SK-N-SH treated with all-trans-retinoic acid at 6 μM for 48 hours (cell line): Measurements from ENCODE around the gene PRH2.

Experiments used
- ATAC-seq: fragments of 200-7000 bp; cut with Tn5 transposase; 3 replicates; pipeline ENCODE4 v1.9.1; 2020; ENCODE audit warnings: mild to moderate bottlenecking, moderate library complexity
- ARNTL ChIP-seq: fragments of 450-650 bp; formaldehyde crosslinking; IDR thresholded peaks from 2 replicates; pipeline ENCODE4 v1.5.0; 2020; ENCODE audit warnings: low read depth, mild to moderate bottlenecking, moderate library complexity, borderline replicate concordance
- BACH2 ChIP-seq: fragments of 250-450 bp; sonication (Bioruptor Pico); IDR thresholded peaks from 2 replicates; pipeline ENCODE4 v1.9.0; 2021; ENCODE audit warnings: mild to moderate bottlenecking, borderline replicate concordance
- CREB5 ChIP-seq: fragments of 250-450 bp; sonication (Bioruptor Pico); IDR thresholded peaks from 2 replicates; pipeline ENCODE4 v1.5.1; 2020; ENCODE audit warnings: low read depth, mild to moderate bottlenecking, moderate library complexity
- CSDC2 ChIP-seq: fragments of 250-450 bp; sonication (Bioruptor Pico); IDR thresholded peaks from 2 replicates; pipeline ENCODE4 v1.5.0; 2020; ENCODE audit warnings: mild to moderate bottlenecking, moderate library complexity
- ESRRG ChIP-seq: fragments of 250-450 bp; sonication (Bioruptor Pico); IDR thresholded peaks from 2 replicates; pipeline ENCODE4 v1.6.1; 2021; ENCODE audit warnings: mild to moderate bottlenecking
- GLIS3 ChIP-seq: fragments of 250-450 bp; sonication (Bioruptor Pico); IDR thresholded peaks from 2 replicates; pipeline ENCODE4 v1.5.0; 2020; ENCODE audit warnings: mild to moderate bottlenecking, moderate library complexity
- ISL1 ChIP-seq: fragments of 250-450 bp; sonication (Bioruptor Pico); IDR thresholded peaks from 2 replicates; pipeline ENCODE4 v2.1.2; 2022; ENCODE audit warnings: mild to moderate bottlenecking, moderate library complexity
- OSR1 ChIP-seq: fragments of 250-450 bp; sonication (Bioruptor Pico); IDR thresholded peaks from 2 replicates; pipeline ENCODE4 v1.8.0; 2022; ENCODE audit warnings: moderate library complexity, mild to moderate bottlenecking, inconsistent platforms
- PPARA ChIP-seq: fragments of 250-450 bp; sonication (Bioruptor Pico); IDR thresholded peaks from 2 replicates; pipeline ENCODE4 v1.5.0; 2020; ENCODE audit warnings: mild to moderate bottlenecking, borderline replicate concordance
- RARB ChIP-seq: fragments of 250-450 bp; sonication (Bioruptor Pico); IDR thresholded peaks from 2 replicates; pipeline ENCODE4 v1.8.0; 2021; ENCODE audit warnings: mild to moderate bottlenecking, moderate library complexity
- SNAI2 ChIP-seq: fragments of 250-450 bp; sonication (Bioruptor Pico); IDR thresholded peaks from 2 replicates; pipeline ENCODE4 v1.5.0; 2020; ENCODE audit warnings: mild to moderate bottlenecking, moderate library complexity
- TCF4 ChIP-seq: fragments of 250-450 bp; sonication (Bioruptor Pico); IDR thresholded peaks from 2 replicates; pipeline ENCODE4 v1.8.0; 2021; ENCODE audit warnings: mild to moderate bottlenecking, moderate library complexity, borderline replicate concordance
- TSHZ2 ChIP-seq: fragments of 250-450 bp; sonication (Bioruptor Pico); IDR thresholded peaks from 2 replicates; pipeline ENCODE4 v1.5.0; 2020; ENCODE audit warnings: mild to moderate bottlenecking, moderate library complexity
- ZFP3 ChIP-seq: fragments of 250-450 bp; sonication (Bioruptor Pico); IDR thresholded peaks from 2 replicates; pipeline ENCODE4 v1.5.0; 2020; ENCODE audit warnings: mild to moderate bottlenecking, moderate library complexity
- ZNF565 ChIP-seq: fragments of 450-650 bp; formaldehyde crosslinking; conservative IDR thresholded peaks from 2 replicates; pipeline ENCODE4 v1.5.0; 2020; ENCODE audit warnings: low read depth, mild to moderate bottlenecking, moderate library complexity
- ZNF70 ChIP-seq: fragments of 450-650 bp; formaldehyde crosslinking; IDR thresholded peaks from 2 replicates; pipeline ENCODE4 v1.5.0; 2020; ENCODE audit warnings: mild to moderate bottlenecking, moderate library complexity
- ZNF8 ChIP-seq: fragments of 450-650 bp; formaldehyde crosslinking; IDR thresholded peaks from 2 replicates; pipeline ENCODE4 v1.5.0; 2020; ENCODE audit warnings: mild to moderate bottlenecking, moderate library complexity
- TF ChIP-seq, protein P1 (sequence below): fragments of 250-450 bp; sonication (Bioruptor Pico); IDR thresholded peaks from 2 replicates; pipeline ENCODE4 v1.8.0; 2020; ENCODE audit warnings: mild to moderate bottlenecking, moderate library complexity, borderline replicate concordance
- TF ChIP-seq, protein P2 (sequence below): fragments of 250-450 bp; sonication (Bioruptor Pico); IDR thresholded peaks from 2 replicates; pipeline ENCODE4 v1.5.1; 2021; ENCODE audit warnings: mild to moderate bottlenecking, moderate library complexity
- TF ChIP-seq, protein P3 (sequence below): fragments of 250-450 bp; sonication (Bioruptor Pico); IDR thresholded peaks from 2 replicates; pipeline ENCODE4 v1.8.0; 2021; ENCODE audit warnings: low read depth, mild to moderate bottlenecking, moderate library complexity, borderline replicate concordance

The PRH2 gene

DNA sequence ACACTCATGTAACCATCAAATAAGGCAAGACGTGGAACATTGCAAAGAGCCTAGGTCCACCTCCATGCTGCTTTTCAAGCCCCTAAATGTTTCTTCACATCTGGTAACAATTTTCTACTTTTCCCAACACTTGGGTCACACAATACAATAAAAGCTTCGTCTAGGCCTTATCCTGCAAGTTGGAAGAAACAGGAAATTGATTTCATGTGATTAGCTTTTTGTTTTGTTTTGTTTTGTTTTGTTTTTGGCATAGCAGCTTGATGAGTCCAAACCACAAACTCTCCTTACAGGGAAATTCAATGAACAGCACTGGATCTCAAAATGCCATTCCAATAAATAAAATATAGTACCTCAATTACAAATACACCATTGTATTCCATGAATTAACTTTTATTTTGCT is 38.4 kb downstream of the PRH2 start:
- TF ChIP-seq BACH2, result no peak
- TF ChIP-seq ISL1 (CRISPR knock-in tag), result no peak
- TF ChIP-seq, protein P1, sequence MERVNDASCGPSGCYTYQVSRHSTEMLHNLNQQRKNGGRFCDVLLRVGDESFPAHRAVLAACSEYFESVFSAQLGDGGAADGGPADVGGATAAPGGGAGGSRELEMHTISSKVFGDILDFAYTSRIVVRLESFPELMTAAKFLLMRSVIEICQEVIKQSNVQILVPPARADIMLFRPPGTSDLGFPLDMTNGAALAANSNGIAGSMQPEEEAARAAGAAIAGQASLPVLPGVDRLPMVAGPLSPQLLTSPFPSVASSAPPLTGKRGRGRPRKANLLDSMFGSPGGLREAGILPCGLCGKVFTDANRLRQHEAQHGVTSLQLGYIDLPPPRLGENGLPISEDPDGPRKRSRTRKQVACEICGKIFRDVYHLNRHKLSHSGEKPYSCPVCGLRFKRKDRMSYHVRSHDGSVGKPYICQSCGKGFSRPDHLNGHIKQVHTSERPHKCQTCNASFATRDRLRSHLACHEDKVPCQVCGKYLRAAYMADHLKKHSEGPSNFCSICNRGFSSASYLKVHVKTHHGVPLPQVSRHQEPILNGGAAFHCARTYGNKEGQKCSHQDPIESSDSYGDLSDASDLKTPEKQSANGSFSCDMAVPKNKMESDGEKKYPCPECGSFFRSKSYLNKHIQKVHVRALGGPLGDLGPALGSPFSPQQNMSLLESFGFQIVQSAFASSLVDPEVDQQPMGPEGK (CRISPR knock-in tag), result no peak
- no peak for TF ChIP-seq SNAI2
- TF ChIP-seq ARNTL, result no peak
- no peak for TF ChIP-seq ZNF70
- TF ChIP-seq ZFP3 (CRISPR knock-in tag), result no peak
- no peak for TF ChIP-seq CREB5
- no peak for TF ChIP-seq RARB (CRISPR knock-in tag)
- no peak for TF ChIP-seq ZNF8 (CRISPR knock-in tag)
- no peak for TF ChIP-seq TCF4 (CRISPR knock-in tag)
- no peak for TF ChIP-seq ZNF565 (CRISPR knock-in tag)
- TF ChIP-seq ESRRG (CRISPR knock-in tag), result no peak
- no peak for TF ChIP-seq OSR1
- no peak for ATAC-seq

- no peak for ATAC-seq
- TF ChIP-seq, protein P1 (CRISPR knock-in tag), result no peak
- no peak for TF ChIP-seq ZFP3 (CRISPR knock-in tag)
- no peak for TF ChIP-seq GLIS3 (CRISPR knock-in tag)
- TF ChIP-seq RARB (CRISPR knock-in tag), result no peak
- no peak for TF ChIP-seq ESRRG (CRISPR knock-in tag)
- no peak for TF ChIP-seq ZNF8 (CRISPR knock-in tag)
- TF ChIP-seq ARNTL, result no peak
- no peak for TF ChIP-seq TCF4 (CRISPR knock-in tag)
- TF ChIP-seq ISL1 (CRISPR knock-in tag), result no peak
- TF ChIP-seq CSDC2, result no peak
- no peak for TF ChIP-seq PPARA (CRISPR knock-in tag)
- TF ChIP-seq ZNF565 (CRISPR knock-in tag), result no peak
- TF ChIP-seq, protein P2, sequence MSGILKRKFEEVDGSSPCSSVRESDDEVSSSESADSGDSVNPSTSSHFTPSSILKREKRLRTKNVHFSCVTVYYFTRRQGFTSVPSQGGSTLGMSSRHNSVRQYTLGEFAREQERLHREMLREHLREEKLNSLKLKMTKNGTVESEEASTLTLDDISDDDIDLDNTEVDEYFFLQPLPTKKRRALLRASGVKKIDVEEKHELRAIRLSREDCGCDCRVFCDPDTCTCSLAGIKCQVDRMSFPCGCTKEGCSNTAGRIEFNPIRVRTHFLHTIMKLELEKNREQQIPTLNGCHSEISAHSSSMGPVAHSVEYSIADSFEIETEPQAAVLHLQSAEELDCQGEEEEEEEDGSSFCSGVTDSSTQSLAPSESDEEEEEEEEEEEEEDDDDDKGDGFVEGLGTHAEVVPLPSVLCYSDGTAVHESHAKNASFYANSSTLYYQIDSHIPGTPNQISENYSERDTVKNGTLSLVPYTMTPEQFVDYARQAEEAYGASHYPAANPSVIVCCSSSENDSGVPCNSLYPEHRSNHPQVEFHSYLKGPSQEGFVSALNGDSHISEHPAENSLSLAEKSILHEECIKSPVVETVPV (CRISPR knock-in tag), result no peak
- TF ChIP-seq OSR1, result no peak
- TF ChIP-seq BACH2, result no peak
These were observed 39.9 kb downstream of the PRH2 start for GRCh38 chr12:10968765-10969456.

DNA sequence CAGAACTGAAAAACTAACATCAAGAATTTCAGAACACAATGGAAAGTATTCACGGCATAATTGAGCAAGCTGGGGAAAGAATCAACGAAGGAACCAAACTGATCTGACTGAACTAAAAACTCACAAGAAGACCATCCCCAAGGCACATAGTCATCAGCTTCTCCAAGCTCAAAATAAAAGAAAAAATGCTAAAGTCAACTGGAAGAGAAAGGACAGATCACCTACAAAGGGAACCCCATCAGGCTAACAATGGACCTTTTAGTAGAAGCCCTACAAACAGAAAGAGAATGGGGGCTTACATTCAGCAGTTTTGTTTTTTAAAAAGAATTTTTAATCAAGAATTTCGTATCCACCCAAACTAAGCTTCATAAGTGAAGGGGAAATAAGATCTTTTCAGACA is 45.9 kb downstream of the PRH2 start:
- ATAC-seq, result no peak
- no peak for TF ChIP-seq OSR1
- no peak for TF ChIP-seq ZNF8 (CRISPR knock-in tag)
- no peak for TF ChIP-seq TCF4 (CRISPR knock-in tag)
- no peak for TF ChIP-seq ISL1 (CRISPR knock-in tag)
- no peak for TF ChIP-seq ZFP3 (CRISPR knock-in tag)
- no peak for TF ChIP-seq CSDC2
- TF ChIP-seq, protein P3, sequence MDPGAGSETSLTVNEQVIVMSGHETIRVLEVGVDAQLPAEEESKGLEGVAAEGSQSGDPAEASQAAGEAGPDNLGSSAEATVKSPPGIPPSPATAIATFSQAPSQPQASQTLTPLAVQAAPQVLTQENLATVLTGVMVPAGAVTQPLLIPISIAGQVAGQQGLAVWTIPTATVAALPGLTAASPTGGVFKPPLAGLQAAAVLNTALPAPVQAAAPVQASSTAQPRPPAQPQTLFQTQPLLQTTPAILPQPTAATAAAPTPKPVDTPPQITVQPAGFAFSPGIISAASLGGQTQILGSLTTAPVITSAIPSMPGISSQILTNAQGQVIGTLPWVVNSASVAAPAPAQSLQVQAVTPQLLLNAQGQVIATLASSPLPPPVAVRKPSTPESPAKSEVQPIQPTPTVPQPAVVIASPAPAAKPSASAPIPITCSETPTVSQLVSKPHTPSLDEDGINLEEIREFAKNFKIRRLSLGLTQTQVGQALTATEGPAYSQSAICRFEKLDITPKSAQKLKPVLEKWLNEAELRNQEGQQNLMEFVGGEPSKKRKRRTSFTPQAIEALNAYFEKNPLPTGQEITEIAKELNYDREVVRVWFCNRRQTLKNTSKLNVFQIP (CRISPR knock-in tag), result no peak
- TF ChIP-seq RARB (CRISPR knock-in tag), result no peak
- TF ChIP-seq ZNF565 (CRISPR knock-in tag), result no peak
- TF ChIP-seq TSHZ2, result no peak
